BJ (cell line): ENCODE measurements around the gene PCSK2. TPM values are rescaled to one million over a fixed set of nuclear protein-coding genes. Genes with fewer than 3 reads are reported as not detected.

Experiments
- CTCF ChIA-PET: fragments of 350-600 bp; formaldehyde crosslinking; extraction: SDS; loops from one replicate; lab custom pipeline; 2021; ENCODE audit warnings: antibody characterized with exemption, inconsistent platforms; lab: Yijun Ruan, JAX
- POLR2A ChIA-PET: fragments of 300-600 bp; sonication (Branson Sonifier 250); formaldehyde crosslinking; extraction: SDS; loops from one replicate; lab custom pipeline; 2021; ENCODE audit warnings: antibody characterized with exemption; lab: Charles Lee
- DNase-seq: peaks from one replicate; pipeline ENCODE4 v3.0.0-alpha.2; 2011; ENCODE audit warnings: low read depth
- H3K27me3 ChIP-seq: 2 replicates; pipeline ENCODE4 v1.6.0; 2011; ENCODE audit warnings: low read length; ENCODE audit not compliant: control insufficient read depth, insufficient read depth
- H3K36me3 ChIP-seq: 2 replicates; pipeline ENCODE4 v1.5.1; 2011; ENCODE audit warnings: low read length; ENCODE audit not compliant: control insufficient read depth, insufficient read depth
- H3K4me3 ChIP-seq: 2 replicates; pipeline ENCODE4 v1.5.1; 2011; ENCODE audit warnings: low read depth, mild to moderate bottlenecking, control low read depth, low read length
- polyA minus RNA-seq: library from RNA; depleted of rRNA, polyadenylated mRNA; stranded (reverse); fragments of >200 nt; gene quantifications from 2 replicates; pipeline ENCODE4 v1.2.3, GENCODE V29; 2011; rRNA and poly(A)+ RNA removed
- polyA plus RNA-seq: library from polyadenylated mRNA; depleted of rRNA; stranded (reverse); fragments of >200 nt; gene quantifications from 2 replicates; pipeline ENCODE4 v1.2.3, GENCODE V29; 2011; rRNA removed
- TF ChIP-seq, protein P1 (sequence below): IDR thresholded peaks from 2 replicates; pipeline ENCODE4 v1.5.1; 2011; ENCODE audit warnings: low read depth, mild to moderate bottlenecking, control low read depth, inconsistent platforms, low read length, moderate library complexity; ENCODE audit not compliant: insufficient read depth

Gene PCSK2, protein sequence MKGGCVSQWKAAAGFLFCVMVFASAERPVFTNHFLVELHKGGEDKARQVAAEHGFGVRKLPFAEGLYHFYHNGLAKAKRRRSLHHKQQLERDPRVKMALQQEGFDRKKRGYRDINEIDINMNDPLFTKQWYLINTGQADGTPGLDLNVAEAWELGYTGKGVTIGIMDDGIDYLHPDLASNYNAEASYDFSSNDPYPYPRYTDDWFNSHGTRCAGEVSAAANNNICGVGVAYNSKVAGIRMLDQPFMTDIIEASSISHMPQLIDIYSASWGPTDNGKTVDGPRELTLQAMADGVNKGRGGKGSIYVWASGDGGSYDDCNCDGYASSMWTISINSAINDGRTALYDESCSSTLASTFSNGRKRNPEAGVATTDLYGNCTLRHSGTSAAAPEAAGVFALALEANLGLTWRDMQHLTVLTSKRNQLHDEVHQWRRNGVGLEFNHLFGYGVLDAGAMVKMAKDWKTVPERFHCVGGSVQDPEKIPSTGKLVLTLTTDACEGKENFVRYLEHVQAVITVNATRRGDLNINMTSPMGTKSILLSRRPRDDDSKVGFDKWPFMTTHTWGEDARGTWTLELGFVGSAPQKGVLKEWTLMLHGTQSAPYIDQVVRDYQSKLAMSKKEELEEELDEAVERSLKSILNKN
- polyA plus RNA-seq (not detected in 2 replicates), polyA minus RNA-seq (not detected in 2 replicates)

DNA sequence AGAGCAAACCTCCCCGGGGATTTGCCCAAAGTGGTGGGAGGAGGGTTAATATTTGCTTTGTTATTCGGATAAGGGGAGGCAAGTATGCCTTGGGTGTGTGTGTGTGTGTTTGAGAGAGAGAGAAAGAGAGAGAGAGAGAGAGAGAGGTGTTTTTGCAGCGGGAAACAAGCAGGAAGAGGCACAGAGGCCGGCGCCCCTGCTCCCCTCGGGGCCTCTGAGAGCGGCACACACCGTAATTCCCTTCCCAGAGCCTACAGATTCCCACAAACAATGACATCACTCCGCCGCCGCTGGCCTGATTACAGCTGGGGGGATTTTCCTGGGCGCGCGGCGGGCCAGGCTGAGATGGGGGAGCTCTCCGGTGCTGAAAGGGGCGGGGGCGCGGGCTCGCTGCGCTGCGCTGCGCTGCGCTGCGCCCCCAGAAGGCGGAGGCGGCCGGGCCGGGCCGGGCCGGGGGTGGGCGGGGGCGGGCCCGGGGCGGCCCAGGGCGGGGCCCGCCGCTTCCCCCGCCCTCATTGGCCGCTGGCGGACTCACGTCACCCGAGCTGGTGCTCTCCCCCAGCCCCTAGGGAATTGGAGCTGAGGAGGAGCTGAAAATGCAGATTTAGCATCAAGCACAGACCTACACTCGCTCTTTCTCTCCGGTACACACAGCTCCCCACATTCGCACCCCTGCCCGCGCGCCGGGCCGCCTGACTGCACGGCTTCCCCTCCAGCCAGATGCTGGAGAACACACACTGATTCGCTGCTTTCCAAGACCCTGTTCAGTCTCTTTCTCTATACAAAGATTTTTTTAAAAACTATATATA lies at the start of gene PCSK2:
Gene PCSK2 (plus strand): TSS at position 631 of the 809 bp plus-strand sequence. CDS start 266 bp downstream, outside the sequence.
- peak within 1 kb of the TSS; percentile 31 for H3K4me3 ChIP-seq
- POLR2A ChIA-PET: no interaction called here
- CTCF ChIA-PET: interaction anchor here (0.7 kb wide), 1 partner anchor 158 kb away, joined by 4 read pairs; no protein-coding TSS in a partner anchor
- peaks cover 19% of the 10 kb centered on the region for H3K27me3 ChIP-seq
- no peaks in the 10 kb centered on the region for H3K36me3 ChIP-seq
- no peak for DNase-seq
- TF ChIP-seq, protein P1, sequence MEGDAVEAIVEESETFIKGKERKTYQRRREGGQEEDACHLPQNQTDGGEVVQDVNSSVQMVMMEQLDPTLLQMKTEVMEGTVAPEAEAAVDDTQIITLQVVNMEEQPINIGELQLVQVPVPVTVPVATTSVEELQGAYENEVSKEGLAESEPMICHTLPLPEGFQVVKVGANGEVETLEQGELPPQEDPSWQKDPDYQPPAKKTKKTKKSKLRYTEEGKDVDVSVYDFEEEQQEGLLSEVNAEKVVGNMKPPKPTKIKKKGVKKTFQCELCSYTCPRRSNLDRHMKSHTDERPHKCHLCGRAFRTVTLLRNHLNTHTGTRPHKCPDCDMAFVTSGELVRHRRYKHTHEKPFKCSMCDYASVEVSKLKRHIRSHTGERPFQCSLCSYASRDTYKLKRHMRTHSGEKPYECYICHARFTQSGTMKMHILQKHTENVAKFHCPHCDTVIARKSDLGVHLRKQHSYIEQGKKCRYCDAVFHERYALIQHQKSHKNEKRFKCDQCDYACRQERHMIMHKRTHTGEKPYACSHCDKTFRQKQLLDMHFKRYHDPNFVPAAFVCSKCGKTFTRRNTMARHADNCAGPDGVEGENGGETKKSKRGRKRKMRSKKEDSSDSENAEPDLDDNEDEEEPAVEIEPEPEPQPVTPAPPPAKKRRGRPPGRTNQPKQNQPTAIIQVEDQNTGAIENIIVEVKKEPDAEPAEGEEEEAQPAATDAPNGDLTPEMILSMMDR: no peak

DNA sequence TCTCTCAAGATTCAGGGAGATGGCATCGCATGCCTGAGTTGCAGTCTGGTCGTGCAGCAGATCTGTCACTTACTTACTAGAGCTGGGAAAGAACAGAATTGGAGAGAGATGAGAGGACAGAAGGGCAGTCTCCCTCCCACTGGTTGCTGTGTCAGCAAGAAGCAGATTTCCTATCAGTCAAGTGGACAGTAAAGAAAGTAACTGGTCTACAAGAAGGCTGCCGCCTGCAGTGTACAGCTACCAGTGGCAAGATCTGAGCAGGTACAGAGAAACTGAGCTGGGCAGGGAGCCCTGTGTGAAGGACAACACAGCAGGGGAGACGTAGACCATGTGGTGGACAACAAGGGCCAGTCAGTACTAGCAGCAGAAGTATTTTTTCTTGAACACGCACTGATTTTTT lies 49.5 kb upstream of the PCSK2 start:
- no peak for DNase-seq
- Histone ChIP-seq H3K36me3 (no peaks in the 10 kb centered on the region), H3K4me3 (no peak overlapping the region), H3K27me3 (no peaks in the 10 kb centered on the region)
- ChIA-PET POLR2A (no interaction called here), CTCF (no interaction called here)
- TF ChIP-seq, protein P1: no peak

DNA sequence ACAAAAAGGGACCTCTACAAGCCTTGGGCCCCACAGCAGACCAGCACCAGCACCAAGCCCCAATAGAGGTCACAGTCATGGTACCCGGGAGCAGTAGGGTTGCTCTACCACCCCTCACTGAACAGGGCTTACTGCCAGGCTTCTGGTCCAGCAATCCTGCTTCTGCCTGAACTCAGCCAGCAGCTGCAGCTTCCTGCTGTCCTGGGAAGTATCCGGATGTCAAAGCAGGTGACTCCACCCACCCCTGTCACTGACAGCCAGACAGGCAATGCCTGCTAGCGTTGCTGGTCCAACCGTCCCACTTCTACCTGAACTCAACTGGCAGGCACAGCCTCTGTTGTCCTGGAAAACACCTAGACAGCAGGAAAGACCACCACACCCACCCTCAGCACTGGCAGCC lies 47.0 kb upstream of the PCSK2 start:
- TF ChIP-seq, protein P1: no peak
- Histone ChIP-seq H3K4me3 (no peak overlapping the region), H3K27me3 (no peaks in the 10 kb centered on the region), H3K36me3 (no peaks in the 10 kb centered on the region)
- DNase-seq: no peak
- POLR2A ChIA-PET: no interaction called here
- CTCF ChIA-PET: no interaction called here

DNA sequence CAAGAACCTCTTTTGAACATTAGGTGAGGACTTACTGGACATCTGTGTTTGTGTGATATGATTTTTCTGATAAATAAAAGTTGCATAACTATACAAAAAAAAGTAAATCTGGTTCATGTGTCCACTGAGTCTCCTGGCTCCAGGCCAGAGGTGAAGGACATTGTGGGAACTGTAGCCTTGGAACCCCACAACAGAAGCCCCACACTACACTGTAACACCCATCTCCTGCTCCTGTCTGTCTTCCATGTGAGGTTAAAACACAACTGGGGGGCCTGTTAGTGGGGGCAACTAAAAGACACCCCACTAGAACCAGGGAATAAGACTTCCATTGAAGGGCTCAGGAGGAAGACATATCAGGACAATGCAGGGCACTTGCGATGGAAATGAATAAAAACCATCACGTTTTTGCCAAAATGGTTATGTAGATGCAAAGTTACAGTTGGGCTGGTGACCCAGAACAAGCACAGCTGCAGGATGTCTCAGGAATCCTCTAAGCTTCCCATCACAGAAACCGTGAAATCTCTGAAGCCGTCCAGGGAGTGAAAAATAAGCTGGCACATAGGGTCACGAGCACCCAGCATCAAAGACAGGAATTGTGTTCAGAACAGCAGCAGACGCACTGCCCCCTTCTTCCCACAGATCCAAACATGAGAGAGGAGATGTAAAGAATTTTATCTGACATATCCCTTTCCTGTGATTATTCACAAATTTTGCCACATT lies 36.7 kb upstream of the PCSK2 start:
- TF ChIP-seq, protein P1: no peak
- CTCF ChIA-PET: no interaction called here
- DNase-seq: no peak
- no peaks in the 10 kb centered on the region for H3K36me3 ChIP-seq
- H3K27me3 ChIP-seq: no peaks in the 10 kb centered on the region
- no peak overlapping the region for H3K4me3 ChIP-seq
- POLR2A ChIA-PET: no interaction called here
